Activated CD4-positive, alpha-beta T cell treated with anti-CD3 and anti-CD28 coated beads, Interleukin-2, Interleukin-6, amounts not matched to agents 100 ng/mL and 50 ng/mL, durations not matched to agents 16 hours and 8 hours (primary cell): Measurements from ENCODE around the gene POFUT2.
"Not testable (repeated sequence)": the region's sequence is repeated elsewhere in the genome, so short reads cannot be mapped to it uniquely, and the experiment has no call there.

Source experiments
- DNase-seq: peaks from one replicate; pipeline ENCODE4 v3.0.0-alpha.2; 2020

Gene POFUT2

GRCh38 chr21:45325206-45326168, 37.8 kb upstream of the POFUT2 start:
- DNase-seq = no peak

DNA sequence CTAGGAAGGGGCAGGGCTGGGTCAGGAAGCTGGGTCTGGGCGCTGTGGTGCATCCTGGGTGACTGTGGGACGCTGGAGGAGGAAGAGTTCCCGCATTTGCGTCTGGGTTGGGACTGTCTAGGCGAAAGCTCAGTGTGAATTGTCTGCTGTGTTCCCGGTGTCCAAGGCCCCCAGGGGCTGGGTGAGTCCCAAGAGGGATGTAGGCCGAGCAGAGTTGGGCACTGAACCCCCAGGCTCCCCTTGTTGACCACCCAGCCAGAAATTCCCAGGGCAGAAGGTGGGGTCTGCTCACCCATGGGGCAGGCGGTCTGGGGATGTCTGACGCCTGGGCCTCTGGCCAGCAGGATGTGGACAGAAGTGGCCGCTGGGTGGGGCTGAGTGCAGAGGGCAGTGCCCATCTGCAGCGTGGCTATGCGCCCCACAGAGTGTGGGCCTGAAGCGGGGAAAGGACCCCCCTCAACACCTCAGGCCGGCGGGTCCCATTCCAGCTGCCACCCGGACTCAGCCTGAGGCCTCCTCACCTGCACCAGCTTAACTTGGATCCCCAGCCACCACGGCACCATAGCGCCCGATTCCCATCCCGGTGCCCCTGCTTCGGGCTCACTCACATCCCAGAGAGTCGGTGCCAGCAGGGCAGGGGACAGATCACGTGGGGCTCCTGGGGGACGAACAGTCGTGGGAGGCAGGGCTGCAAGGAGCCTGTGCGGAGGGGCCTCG, 37.0 kb upstream of the POFUT2 start:
- no peak for DNase-seq

- no peak for DNase-seq
Observed at GRCh38 chr21:45323487-45324311, 36.0 kb upstream of the POFUT2 start.

DNA sequence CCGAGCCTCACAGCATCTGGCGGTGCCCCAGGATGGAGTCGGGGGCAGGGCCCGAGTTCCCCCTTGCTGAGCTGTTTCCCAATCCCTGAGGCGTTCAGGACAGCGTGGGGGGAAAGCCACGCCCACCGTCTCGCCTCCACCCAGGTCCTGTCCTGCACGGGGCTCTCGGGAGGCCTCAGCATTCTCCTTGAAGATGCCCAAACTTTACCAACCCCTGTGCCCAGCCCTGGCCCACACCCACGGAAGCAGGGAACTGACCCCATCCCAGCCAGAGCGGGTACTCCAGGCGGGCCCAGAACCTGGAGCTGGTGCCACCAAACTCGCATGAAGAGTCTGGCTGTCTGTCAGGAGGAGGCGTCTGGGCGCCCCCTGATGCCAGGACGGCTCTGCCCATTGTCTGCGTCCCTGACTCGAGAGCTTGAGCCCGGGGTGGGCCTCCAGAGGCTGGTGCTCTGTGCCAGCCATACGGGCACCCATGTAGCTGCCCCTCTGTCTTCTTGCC, 35.3 kb upstream of the POFUT2 start:
- no peak for DNase-seq

- DNase-seq = no peak
Observed at GRCh38 chr21:45322231-45322959, 34.7 kb upstream of the POFUT2 start.

- no peak for DNase-seq
Observed at GRCh38 chr21:45320261-45321025, 32.7 kb upstream of the POFUT2 start.

DNA sequence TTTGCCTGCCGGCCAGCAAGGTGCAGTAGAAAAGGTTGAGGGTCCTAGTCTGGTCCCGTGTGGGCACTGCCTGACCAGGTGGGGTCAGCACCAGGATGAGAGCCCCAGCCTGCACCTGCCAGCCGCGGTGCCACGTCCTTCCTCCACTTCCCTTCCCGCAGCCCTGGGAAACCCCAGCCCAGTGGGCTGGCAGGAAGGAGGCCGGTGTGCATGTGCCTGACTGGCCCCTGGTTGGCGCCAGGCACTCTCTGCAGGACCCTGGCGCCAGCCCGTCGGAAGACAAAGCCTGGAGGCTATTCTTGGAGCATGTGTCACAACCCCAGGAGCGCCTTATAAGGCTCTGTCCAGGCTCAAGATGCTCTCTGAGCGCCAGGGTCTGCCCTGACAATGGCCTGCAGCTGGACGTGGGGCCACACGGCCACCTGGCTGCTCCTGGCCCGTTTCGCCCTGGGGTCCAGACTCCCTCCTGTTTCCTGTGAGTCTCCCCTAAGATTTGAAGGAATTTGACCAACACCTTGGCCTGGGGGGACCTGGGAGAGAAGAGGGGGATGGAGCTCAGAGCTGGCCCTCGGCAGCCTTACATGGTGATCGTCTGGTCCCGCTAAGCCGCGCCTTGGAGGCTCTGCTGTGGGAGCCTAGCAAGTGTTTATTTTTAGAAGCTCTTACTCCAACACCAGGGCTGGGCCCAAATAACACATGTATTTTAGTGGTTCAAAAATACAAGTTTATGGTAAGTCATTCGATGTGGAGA, 31.9 kb upstream of the POFUT2 start:
- no peak for DNase-seq

- DNase-seq = no peak
Observed at GRCh38 chr21:45318556-45319404, 31.1 kb upstream of the POFUT2 start.

DNA sequence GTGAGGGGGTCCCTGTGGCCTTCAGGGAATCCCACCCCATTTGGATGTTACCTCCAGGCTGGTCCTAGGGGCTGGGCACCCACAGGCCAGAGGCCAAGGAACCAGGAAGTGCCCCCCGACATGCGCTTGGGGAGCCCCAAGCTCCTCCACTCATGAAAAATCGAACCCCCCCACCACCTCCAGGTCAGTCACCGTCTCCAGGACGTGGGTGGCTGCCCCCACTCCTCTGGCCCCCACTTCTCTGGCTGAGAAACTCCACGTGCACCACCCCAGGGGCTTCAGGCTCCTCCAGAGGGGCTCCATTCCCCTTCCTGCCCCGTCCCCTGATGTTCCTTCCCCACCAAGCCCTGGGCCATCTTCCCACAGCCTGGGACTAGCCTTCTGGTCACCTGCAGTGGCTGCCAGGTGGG, 30.5 kb upstream of the POFUT2 start:
- DNase-seq = no peak

DNA sequence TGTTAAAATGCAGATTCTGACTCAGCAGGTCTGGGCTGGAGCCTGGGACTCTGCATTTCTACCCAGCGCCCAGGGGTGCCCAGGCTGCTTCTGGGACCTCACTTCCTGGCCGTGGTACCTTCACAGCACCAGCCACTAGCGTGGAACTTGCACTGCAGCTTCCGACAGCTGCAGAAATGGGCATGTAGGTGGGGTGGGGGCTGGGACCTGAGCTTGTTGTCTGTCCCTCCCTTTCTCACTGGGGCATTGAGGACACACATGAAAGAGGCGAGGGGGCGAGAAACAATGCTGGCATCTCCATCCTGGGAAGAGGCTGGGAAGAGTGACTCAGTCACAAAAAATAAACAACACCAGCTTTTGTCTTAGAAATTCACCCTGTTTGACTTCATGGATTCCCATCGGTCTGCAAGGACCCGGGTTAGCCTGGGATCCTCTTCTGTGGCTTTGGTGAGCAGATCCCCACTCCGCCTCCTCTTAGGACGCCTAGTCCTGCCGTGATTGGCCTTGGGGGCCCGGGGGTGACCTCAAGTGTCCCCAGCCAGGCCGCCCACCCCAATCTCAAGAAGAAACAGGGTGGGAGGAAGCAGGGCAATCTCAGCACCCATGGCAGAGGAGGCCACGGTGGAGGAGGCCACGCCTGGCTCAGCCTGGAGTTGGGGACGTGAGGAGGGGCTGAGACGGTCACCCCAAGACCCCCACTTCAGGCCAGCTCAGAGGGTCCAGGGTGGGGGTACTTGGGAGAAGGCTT, 29.9 kb upstream of the POFUT2 start:
- DNase-seq = no peak

DNA sequence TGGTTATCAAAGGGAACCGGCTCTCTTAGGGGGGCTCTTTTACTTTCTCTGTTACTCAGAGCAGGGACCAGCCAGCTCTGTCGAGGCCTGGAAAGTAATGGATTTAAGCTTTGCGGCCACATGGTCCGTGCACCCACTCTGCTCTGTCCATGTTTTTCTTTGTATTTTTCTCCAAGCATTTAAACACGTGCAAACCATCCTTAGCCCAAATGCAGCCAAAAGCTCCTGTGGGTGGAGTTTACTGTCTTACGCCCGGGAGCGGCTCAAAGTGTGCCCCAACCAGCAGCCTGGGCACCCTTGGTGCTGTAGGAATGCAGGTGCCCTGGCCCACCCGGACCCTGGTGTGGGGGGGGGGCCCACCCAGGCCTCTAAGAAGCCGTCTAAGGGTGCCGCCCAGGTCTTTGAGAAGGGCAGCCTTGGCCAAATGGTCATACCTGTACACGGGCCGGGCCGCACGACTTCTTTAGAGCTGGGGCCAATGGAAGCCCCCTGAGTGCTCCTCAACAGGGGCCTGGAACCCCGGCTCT, 29.2 kb upstream of the POFUT2 start:
- no peak for DNase-seq

DNA sequence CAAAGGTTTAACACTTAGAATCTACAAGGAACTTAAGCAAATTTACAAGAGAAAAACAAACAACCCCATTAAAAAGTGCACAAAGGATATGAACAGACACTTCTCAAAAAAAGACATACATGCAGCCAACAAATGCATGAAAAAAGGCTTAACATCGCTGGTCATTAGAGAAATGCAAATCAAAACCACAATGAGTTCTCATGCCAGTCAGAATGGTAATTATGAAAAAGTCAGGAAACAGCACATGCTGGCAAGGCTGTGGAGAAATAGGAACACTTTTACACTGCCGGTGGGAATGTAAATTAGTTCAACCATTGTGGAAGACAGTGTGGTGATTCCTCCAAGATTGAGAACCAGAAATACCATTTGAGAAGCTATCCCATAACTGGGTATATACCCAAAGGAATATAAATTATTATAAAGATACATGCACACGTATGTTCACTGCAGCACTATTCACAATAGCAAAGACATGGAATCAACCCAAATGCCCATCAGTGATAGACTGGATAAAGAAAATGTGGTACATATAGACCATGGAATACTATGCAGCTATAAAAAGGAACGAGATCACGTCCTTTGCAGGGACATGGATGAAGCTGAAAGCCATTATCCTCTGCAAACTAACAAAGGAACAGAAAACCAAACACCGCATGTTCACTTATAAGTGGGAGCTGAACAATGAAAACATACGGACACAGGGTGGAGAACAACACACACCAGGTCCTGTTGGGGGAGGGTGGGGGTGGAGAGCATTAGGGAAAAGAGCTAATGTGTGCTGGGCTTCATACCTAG, 28.2 kb upstream of the POFUT2 start:
- not testable (repeated sequence) for DNase-seq

DNA sequence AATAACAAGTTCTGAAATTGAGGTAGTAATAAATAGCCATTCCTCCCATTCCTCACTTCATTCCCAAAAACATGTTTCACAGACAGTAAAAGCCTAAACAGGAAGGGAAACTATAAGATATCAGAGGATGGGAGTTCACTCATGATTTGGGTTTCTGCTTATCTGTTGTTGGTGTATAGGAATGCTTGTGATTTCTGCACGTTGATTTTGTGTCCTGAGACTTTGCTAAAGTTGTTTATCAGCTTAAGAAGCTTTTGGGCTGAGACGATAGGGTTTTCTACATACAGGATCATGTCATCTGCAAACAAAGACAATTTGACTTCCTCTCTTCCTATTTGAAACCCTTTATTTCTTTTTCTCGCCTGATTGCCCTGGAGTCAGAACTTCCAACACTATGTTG, 26.0 kb upstream of the POFUT2 start:
- DNase-seq = no peak

DNA sequence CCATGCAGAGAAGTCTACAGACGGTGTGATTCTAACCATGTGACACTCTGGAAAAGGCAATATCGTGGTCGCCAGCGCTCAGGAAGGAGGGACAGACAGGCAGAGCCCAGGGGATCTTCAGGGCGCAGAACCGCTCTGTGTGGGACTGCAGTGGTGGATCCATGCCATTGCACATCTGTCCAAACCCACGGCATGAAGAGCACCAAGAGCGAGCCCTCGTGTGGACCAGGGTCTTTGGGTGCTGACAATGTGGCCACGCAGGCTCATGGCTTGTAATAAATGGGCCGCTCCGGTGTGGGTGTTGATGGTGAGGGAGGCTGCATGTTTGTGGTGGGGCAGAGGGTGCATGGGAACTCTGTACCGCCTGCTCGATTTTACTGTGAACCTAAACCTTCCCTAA, 25.3 kb upstream of the POFUT2 start:
- DNase-seq = no peak

GRCh38 chr21:45312296-45312695, 24.6 kb upstream of the POFUT2 start:
- no peak for DNase-seq

DNA sequence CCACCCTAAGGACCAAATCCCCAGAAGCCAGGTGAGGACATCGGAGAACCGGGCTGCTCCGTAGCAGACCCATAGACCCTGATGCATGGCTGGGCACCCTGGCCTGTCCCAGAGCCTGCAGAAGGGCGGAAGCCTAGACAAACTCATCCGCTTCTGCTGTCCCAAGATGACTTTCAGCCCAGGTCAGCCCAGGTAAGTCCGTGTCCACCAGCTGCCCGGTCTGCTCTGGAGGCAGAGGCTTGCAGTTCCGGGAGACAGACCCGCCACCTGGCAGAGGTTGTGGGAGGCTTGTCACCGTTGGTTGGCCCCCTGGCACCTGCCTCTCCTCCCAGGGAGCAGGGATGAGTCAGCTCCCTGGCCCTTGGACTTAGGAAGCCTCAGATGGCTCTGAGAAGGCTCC, 22.8 kb upstream of the POFUT2 start:
- no peak for DNase-seq

GRCh38 chr21:45309987-45310381, 22.3 kb upstream of the POFUT2 start:
- no peak for DNase-seq
